AG09309 (cell line): ENCODE data around the gene COG4.

Experiments used
- DNase-seq: peaks from one replicate; pipeline ENCODE4 v3.0.0-alpha.2; 2010; ENCODE audit warnings: low read depth
- H3K4me3 ChIP-seq: 2 replicates; pipeline ENCODE4 v1.5.1; 2011; ENCODE audit warnings: mild to moderate bottlenecking, low read depth, low read length, moderate library complexity; ENCODE audit not compliant: control insufficient read depth
- TF ChIP-seq, protein P1 (sequence below): IDR thresholded peaks from 2 replicates; pipeline ENCODE4 v1.5.1; 2011; ENCODE audit warnings: mild to moderate bottlenecking, low read depth, low read length, inconsistent platforms; ENCODE audit not compliant: insufficient read depth, control insufficient read depth; ENCODE audit errors: missing control alignments

COG4 gene

DNA sequence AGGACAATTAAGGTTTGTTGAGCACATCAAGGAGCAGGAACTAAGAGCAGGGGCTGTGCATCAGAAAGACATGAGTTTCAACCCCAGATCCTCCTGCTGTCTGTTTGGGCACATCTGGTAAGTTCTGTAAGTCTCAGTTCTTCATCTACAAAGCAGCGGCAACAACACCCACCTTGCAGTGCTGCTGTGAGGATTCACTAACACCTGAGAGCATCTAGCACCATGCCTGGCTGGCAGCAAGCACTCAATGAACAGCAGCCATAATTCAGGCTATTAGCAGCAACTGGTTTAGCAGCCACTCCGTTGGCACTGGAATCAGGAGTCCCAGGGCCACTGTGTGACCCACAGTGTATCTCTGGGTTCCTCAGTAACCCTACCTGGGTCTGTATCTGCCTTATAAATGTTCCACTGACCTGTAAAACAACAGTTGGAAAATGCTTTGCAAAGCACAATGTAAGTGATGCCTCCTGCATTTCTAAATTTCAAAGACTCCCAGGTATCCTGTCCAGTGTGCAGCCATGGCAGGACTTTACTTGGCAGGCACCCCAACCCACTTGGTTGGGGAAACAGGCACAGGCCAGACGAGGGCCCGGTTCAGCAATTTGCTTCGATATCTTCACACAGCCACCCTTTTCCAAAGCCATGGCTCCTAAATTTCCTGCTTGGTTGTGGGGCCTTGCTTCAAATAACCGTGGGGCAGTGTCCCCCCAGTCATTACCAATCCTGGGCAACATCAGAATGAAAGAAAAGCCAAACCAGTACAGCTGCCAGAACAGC, 88.7 kb downstream of the COG4 start:
- no peak overlapping the region for H3K4me3 ChIP-seq
- DNase-seq: no peak
- TF ChIP-seq, protein P1, sequence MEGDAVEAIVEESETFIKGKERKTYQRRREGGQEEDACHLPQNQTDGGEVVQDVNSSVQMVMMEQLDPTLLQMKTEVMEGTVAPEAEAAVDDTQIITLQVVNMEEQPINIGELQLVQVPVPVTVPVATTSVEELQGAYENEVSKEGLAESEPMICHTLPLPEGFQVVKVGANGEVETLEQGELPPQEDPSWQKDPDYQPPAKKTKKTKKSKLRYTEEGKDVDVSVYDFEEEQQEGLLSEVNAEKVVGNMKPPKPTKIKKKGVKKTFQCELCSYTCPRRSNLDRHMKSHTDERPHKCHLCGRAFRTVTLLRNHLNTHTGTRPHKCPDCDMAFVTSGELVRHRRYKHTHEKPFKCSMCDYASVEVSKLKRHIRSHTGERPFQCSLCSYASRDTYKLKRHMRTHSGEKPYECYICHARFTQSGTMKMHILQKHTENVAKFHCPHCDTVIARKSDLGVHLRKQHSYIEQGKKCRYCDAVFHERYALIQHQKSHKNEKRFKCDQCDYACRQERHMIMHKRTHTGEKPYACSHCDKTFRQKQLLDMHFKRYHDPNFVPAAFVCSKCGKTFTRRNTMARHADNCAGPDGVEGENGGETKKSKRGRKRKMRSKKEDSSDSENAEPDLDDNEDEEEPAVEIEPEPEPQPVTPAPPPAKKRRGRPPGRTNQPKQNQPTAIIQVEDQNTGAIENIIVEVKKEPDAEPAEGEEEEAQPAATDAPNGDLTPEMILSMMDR: no peak

DNA sequence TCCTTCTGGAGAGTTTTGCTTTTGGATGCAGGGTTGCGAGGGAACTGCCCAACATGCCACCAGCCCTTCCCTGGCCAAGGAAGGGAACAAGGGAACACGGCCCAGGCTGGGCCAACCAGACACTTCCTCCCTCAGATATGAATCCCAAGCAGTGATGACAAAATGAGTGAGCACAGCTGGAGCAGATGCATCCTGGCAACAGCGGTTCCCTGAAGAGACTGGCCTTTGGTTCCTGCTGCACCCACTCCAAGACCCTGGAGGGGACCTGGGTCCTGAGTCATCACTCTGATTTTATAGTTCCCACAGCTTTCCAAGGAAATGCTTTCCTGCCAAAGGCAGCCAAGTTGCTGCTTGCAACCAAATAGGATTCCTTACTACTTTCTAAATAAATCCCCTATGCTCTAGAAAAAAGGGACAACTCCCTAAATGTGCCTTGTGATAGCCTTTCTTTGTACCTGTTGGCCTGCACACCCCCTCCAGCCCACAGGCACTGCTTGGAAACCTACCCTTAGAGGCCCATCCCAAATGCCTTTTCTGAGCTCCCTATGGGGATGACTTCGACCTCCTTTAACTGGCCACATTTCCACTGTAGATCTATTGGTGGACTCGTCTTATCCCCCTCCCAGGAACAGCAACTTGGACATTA, 89.8 kb downstream of the COG4 start:
- DNase-seq: peak; percentile 67
- no peak overlapping the region for H3K4me3 ChIP-seq
- TF ChIP-seq, protein P1: no peak

DNA sequence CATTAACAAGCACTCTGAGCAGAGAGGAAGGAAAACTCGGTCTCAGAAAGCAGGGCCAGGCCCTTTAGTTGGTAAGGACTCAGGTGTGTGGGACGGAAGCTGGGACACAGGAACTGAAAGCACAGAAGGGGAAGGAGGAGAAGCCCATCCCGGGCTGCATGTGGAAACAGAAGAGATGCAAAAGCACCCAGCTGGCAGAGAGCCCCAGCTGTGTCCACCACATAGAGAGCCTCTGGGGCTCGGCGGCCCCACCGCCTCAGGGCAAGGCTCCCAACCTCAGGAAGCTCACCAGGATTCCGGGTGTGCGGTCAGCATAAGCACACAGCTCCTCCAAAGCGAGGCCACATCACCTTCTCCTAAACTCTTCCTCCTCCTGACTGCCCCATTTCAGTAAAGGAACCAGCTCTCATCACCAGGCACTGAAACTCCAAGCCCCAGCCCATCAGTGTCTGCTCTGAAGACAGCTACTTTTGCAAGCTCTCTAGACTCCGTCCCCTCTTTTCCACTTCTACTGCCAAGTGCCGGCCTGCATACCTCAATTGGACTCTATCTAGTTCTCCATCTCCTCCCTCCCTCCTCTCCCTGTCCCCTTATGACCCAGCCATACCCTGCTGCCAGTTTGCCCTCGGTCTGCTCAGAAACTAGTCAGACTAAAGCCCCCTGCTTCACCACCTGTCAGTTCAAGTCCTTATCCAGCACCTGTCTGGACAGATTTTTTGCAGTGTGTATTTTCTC, 90.5 kb downstream of the COG4 start:
- TF ChIP-seq, protein P1: no peak
- no peak overlapping the region for H3K4me3 ChIP-seq
- DNase-seq: no peak

DNA sequence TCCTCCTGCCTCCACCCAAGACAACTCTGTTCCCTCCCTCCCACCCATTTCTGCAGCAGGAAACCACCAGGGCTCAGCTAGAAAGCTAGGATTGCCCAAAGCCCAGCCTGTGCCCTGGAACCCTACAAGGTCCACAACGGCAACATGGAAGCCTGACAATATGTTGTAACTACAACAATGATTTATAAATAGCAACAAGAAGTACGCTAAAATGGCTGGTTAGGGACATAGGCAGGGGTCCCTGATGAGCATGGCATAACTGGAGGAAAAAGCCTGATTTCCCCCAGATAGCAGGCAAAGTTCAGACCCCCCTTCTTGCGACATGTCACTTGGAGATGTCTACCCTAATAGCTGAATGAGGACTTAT, 91.0 kb downstream of the COG4 start:
- H3K4me3 ChIP-seq: no peak overlapping the region
- DNase-seq: no peak
- TF ChIP-seq, protein P1: no peak

DNA sequence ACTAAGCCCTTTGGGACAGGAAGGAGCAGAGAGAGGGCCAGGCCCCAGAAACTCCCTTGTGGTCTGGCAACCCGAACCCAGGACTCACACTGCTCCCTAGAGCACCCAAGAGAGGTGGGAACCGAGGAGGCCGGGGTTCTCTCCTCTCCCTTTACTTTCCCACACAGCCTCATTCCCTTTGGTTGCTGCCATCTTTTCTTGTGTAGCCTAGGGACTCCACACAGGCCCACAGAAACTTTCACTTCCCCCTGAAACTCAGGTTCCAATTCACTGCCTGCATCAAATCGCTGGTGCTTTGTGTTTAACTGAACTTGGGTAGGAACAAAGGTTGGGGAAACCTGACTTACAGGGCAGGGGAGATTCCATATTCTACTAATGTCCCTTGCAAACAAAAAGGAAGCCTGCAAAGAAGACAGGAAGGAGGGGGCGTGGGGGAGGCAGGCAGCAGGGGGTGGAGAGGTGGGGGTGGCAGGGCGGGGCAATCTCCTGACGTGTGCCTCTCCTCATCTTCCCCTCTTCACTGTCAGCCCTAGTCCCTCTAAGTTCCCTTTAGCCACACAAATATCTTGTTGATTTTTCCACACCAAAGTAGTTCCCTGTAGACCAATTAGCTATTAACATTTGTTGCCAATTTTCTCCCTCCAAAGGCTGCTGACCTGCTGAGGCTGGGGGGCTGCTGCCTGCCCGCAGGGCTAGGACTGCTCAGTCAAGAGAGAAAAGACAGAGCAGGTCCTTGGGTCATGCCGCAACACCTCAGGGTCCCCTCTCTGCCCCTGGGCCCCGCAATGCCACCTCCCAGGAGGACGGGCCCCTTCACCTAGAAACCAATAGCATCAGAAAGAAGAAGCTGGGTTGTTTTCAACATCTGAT, 92.5 kb downstream of the COG4 start:
- TF ChIP-seq, protein P1: no peak
- H3K4me3 ChIP-seq: no peak overlapping the region
- no peak for DNase-seq
